ENCODE results near the gene DLGAP1. TPM values are rescaled to one million over a fixed set of nuclear protein-coding genes. Genes with fewer than 3 reads are reported as not detected.
"Not testable (repeated sequence)": the region's sequence is repeated elsewhere in the genome, so short reads cannot be mapped to it uniquely, and the experiment has no call there.

Gene DLGAP1
- total and polyA plus RNA-seq, 9 donors = 2.0 to 42.7 (median 3.8) TPM

- Histone ChIP-seq H3K4me3 (no peak overlapping the region), H3K27me3 (no peaks in the 10 kb centered on the region), H3K4me1 (ENCODE audit: insufficient read depth) (no peaks in the 10 kb centered on the region), H3K36me3 (no peaks in the 10 kb centered on the region), H3K9me3 (no peaks in the 10 kb centered on the region), H3K27ac (no peak overlapping the region)
- intact Hi-C loops (cut with DNase I) = no loop called here
- no peak for TF ChIP-seq POLR2A (IDR thresholded peaks at IDR 0.05)
- TF ChIP-seq CTCF (IDR thresholded peaks at IDR 0.05) = no peak
- TF ChIP-seq EP300 (IDR thresholded peaks at IDR 0.05) = no peak
- WGBS, 3 donors = 78 to 83% (median 80%) methylated on average over 7 of the region's 7 CpGs
- no peak for DNase-seq
Observed at GRCh38 chr18:4040391-4041092, 414.6 kb downstream of the DLGAP1 start.

GRCh38 chr18:4035521-4035920 is 419.6 kb downstream of the DLGAP1 start:
- H3K36me3 ChIP-seq = no peaks in the 10 kb centered on the region
- DNase-seq = no peak
- no peak overlapping the region for H3K4me3 ChIP-seq
- H3K27me3 ChIP-seq = no peaks in the 10 kb centered on the region
- no peaks in the 10 kb centered on the region for H3K9me3 ChIP-seq
- intact Hi-C loops (cut with DNase I) = no loop called here
- H3K4me1 ChIP-seq (ENCODE audit: insufficient read depth) = no peaks in the 10 kb centered on the region
- 69 to 74% (median 71%) methylated on average over 6 of the region's 6 CpGs for WGBS, 3 donors
- TF ChIP-seq EP300 (IDR thresholded peaks at IDR 0.05) (no peak), CTCF (IDR thresholded peaks at IDR 0.05) (no peak), POLR2A (IDR thresholded peaks at IDR 0.05) (no peak)
- no peak overlapping the region for H3K27ac ChIP-seq

- not testable (repeated sequence) for H3K4me3 ChIP-seq
- WGBS, 3 donors = 92 to 96% (median 92%) methylated on average over 4 of the region's 4 CpGs
Observed at GRCh38 chr18:4034815-4035214, 420.3 kb downstream of the DLGAP1 start.

GRCh38 chr18:4026542-4026941 is 428.6 kb downstream of the DLGAP1 start:
- no peaks in the 10 kb centered on the region for H3K4me1 ChIP-seq (ENCODE audit: insufficient read depth)
- no peak for DNase-seq
- no peaks in the 10 kb centered on the region for H3K36me3 ChIP-seq
- no peaks in the 10 kb centered on the region for H3K9me3 ChIP-seq
- H3K4me3 ChIP-seq = no peak overlapping the region
- no peak for TF ChIP-seq CTCF (IDR thresholded peaks at IDR 0.05)
- 83 to 94% (median 86%) methylated on average over 1 of the region's 1 CpG for WGBS, 3 donors
- H3K27ac ChIP-seq = no peak overlapping the region
- H3K27me3 ChIP-seq = no peaks in the 10 kb centered on the region
- intact Hi-C loops (cut with DNase I) = no loop called here

More at GRCh38 chr18:4034815-4035214, 420.3 kb downstream of the DLGAP1 start:
- DNase-seq; H3K9me3 ChIP-seq; H3K36me3 ChIP-seq; H3K27me3 ChIP-seq; intact Hi-C loops (cut with DNase I); H3K4me1 ChIP-seq (ENCODE audit: insufficient read depth); H3K27ac ChIP-seq: not testable (repeated sequence)

GRCh38 chr18:4024702-4025101 is 430.4 kb downstream of the DLGAP1 start:
- no peaks in the 10 kb centered on the region for H3K9me3 ChIP-seq
- WGBS, 3 donors = 81 to 89% (median 86%) methylated on average over 2 of the region's 2 CpGs
- no peak overlapping the region for H3K4me3 ChIP-seq
- H3K36me3 ChIP-seq = no peaks in the 10 kb centered on the region
- H3K27me3 ChIP-seq = no peaks in the 10 kb centered on the region
- H3K27ac ChIP-seq = no peak overlapping the region
- DNase-seq = no peak
- intact Hi-C loops (cut with DNase I) = no loop called here
- H3K4me1 ChIP-seq (ENCODE audit: insufficient read depth) = no peaks in the 10 kb centered on the region
- no peak for TF ChIP-seq POLR2A (IDR thresholded peaks at IDR 0.05)
- no peak for TF ChIP-seq CTCF (IDR thresholded peaks at IDR 0.05)
- TF ChIP-seq EP300 (IDR thresholded peaks at IDR 0.05) = no peak

- H3K9me3 ChIP-seq; H3K4me1 ChIP-seq (ENCODE audit: insufficient read depth); H3K27me3 ChIP-seq; H3K27ac ChIP-seq; intact Hi-C loops (cut with DNase I); H3K4me3 ChIP-seq; H3K36me3 ChIP-seq; DNase-seq: not testable (repeated sequence)
- 52 to 91% (median 88%) methylated on average over 1 of the region's 1 CpG for WGBS, 3 donors
Observed at GRCh38 chr18:4022749-4023148, 432.4 kb downstream of the DLGAP1 start.
